Measurements from ENCODE around the gene ALG2. TPM values are rescaled to one million over a fixed set of nuclear protein-coding genes. Genes with fewer than 3 reads are reported as not detected.

The ALG2 gene
- total RNA-seq, 1 donor from 2014 or later: 54.4 TPM

DNA sequence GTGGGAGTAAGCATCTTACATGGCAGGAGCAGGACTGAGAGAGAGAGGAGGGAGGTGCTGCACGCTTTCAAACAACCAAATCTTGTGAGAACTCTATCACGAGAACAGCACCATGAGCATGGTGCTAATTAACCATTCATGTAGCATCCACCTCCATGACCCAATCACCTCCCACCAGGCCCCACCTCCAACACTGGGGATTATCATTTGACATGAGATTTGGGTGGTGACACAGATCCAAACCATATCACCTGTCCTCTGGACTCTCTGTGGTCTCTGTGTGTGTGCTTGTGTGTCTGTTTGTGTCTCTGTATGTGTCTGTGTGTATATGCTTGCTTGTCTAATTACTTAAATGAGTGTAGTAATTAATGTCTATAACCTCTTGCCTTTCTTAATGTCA is 31.4 kb upstream of the ALG2 start:
- Mint-ChIP-seq H3K36me3 (ENCODE audit: low read depth) (no peaks in the 10 kb centered on the region), H3K4me3 (peak overlapping the region; percentile 59), H3K27ac (peak overlapping the region; percentile 94), H3K27me3 (no peaks in the 10 kb centered on the region), H3K4me1 (peaks cover 44% of the 10 kb centered on the region), H3K9me3 (no peaks in the 10 kb centered on the region)
- ChIA-PET CTCF (interaction anchor here (1.3 to 3.9 kb wide), 3 partner anchors 13 to 21 kb away, joined by 3 to 32 read pairs (median 6); no protein-coding TSS in a partner anchor), POLR2A (interaction anchor here (1.1 to 3.2 kb wide), 14 partner anchors 9 to 568 kb away, joined by 3 to 42 read pairs (median 12); partner anchors contain the start of genes ALG2, NR4A3 and SEC61B)
- peak; percentile 6 for ATAC-seq (ENCODE audit: low read depth)
- intact Hi-C loops (cut with micrococcal nuclease): loop anchor here (1.0 to 5.0 kb wide), 5 partner anchors 8 to 409 kb away; partner anchors contain the start of gene SEC61B
- no peak for TF ChIP-seq CTCF (IDR thresholded peaks at IDR 0.05)
- DNase-seq: no peak

DNA sequence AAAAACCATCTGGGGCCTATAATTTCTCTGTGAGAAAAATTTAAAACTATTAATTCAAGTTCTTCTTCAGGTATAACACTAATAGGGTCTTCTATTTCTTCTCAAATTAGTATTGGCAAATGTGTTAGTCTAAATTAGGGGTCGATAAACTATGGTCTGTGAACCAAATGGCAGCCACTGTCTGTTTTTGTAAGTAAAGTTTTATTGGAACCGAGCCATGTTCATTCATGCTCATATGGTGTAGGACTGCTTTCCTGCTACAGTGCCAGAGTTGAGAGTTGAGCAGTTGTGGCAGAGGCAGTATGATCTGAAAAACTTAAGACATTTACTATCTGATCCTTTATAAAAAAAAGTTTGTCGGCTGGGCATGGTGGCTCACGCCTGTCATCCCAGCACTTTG is 29.4 kb upstream of the ALG2 start:
- Mint-ChIP-seq H3K4me1 (peaks cover 47% of the 10 kb centered on the region), H3K4me3 (no peak overlapping the region), H3K27me3 (no peaks in the 10 kb centered on the region), H3K27ac (no peak overlapping the region), H3K9me3 (no peaks in the 10 kb centered on the region), H3K36me3 (ENCODE audit: low read depth) (peaks cover 2% of the 10 kb centered on the region)
- TF ChIP-seq CTCF (IDR thresholded peaks at IDR 0.05): no peak
- intact Hi-C loops (cut with micrococcal nuclease): loop anchor here (5.0 kb wide), 1 partner anchor 411 kb away; no protein-coding TSS in a partner anchor
- ChIA-PET CTCF (no interaction called here), POLR2A (no interaction called here)
- DNase-seq (no peak), ATAC-seq (ENCODE audit: low read depth) (no peak)

DNA sequence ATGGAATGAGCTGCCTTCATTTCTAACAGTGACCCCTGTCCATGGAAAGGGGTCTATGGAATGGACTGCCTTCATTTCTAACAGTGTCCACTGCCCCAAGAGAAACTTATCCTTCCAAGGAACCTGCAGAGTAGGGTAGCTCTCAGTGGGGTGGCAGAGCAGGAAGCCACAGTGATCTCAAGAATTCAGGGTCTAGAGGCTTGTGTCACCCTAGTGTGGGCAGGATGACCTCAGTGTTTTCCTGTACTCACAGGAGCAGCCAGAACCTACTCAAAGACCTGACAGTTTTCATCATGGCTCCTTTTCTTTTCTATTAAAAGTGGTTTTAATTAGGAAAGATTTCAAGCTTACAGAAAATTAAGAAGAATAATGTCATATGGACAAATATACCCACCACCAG is 27.9 kb upstream of the ALG2 start:
- CTCF ChIA-PET: no interaction called here
- Mint-ChIP-seq H3K4me1 (peaks cover 50% of the 10 kb centered on the region), H3K36me3 (ENCODE audit: low read depth) (peaks cover 2% of the 10 kb centered on the region), H3K27me3 (no peaks in the 10 kb centered on the region), H3K4me3 (no peak overlapping the region), H3K27ac (no peak overlapping the region), H3K9me3 (no peaks in the 10 kb centered on the region)
- ATAC-seq (ENCODE audit: low read depth): no peak
- no peak for DNase-seq
- intact Hi-C loops (cut with micrococcal nuclease): loop anchor here (5.0 kb wide), 1 partner anchor 413 kb away; no protein-coding TSS in a partner anchor
- POLR2A ChIA-PET: interaction anchor here (0.7 kb wide), 1 partner anchor 18 kb away, joined by 5 read pairs; no protein-coding TSS in a partner anchor
- TF ChIP-seq CTCF (IDR thresholded peaks at IDR 0.05): no peak

DNA sequence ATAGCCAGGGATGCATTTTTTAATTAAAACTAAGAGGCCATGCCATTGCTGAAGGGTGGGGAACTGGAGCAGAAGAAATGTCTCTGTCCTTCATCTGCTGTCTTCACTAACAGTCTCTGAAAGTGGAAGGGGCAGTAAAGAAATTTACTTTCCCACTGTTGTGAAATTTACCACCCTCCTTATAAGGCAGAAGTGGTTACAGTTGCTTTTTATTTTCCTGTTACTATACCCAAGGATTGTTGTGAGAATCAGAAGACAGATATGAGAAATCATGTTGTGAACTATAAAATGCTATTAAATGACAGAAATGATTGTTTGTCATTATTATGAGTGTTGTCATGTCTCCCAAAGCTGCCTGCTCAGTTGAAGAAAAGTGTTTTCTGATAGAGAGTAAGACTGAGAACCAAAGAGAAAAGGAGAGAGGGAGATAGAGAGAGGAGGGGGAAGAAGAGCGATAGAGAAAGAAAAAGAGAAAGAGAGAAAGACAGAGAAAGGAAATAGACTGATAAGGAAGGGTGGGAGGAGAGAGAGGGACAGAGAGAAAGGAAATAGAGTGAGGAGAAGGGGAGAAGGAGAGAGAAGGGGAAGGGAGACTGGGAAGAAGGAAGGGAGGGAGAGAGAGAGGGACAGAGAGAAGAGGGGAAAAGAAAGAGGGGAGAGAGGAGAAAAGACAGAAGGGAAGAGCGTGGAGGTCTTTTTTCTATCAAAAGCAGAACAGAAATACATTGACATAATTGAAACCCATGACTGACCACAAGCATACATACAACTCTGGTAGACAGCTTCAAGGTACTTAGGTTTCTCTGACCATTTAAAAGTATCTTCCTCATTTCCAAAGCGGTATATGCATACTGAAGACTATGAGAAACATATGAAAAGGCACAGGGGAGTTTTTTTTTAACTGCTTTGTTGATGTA is 22.9 kb upstream of the ALG2 start:
- Mint-ChIP-seq H3K27ac (peak overlapping the region; percentile 95), H3K4me1 (peaks cover 51% of the 10 kb centered on the region), H3K36me3 (ENCODE audit: low read depth) (peaks cover 6% of the 10 kb centered on the region), H3K4me3 (peak overlapping the region; percentile 55), H3K27me3 (no peaks in the 10 kb centered on the region), H3K9me3 (no peaks in the 10 kb centered on the region)
- POLR2A ChIA-PET: interaction anchor here (0.6 to 3.9 kb wide), 15 partner anchors 9 to 737 kb away, joined by 3 to 22 read pairs (median 4); partner anchors contain the start of genes ALG2, NR4A3 and SEC61B
- peak; percentile 92 for ATAC-seq (ENCODE audit: low read depth)
- TF ChIP-seq CTCF (IDR thresholded peaks at IDR 0.05): no peak
- intact Hi-C loops (cut with micrococcal nuclease): loop anchor here (1.0 kb wide), 2 partner anchors 8 to 9 kb away; no protein-coding TSS in a partner anchor
- CTCF ChIA-PET: interaction anchor here (1.7 to 2.5 kb wide), 3 partner anchors 10 to 60 kb away, joined by 6 to 13 read pairs (median 12); no protein-coding TSS in a partner anchor
- no peak for DNase-seq

GRCh38 chr9:99241106-99241505 is 19.4 kb upstream of the ALG2 start:
- ATAC-seq (ENCODE audit: low read depth) (no peak), DNase-seq (no peak)
- Mint-ChIP-seq H3K27ac (no peak overlapping the region), H3K4me3 (no peak overlapping the region), H3K4me1 (peaks cover 69% of the 10 kb centered on the region), H3K27me3 (no peaks in the 10 kb centered on the region), H3K9me3 (no peaks in the 10 kb centered on the region), H3K36me3 (ENCODE audit: low read depth) (peaks cover 13% of the 10 kb centered on the region)
- CTCF ChIA-PET: interaction anchor here (1.0 to 2.7 kb wide), 2 partner anchors 9 to 57 kb away, joined by 3 to 19 read pairs; no protein-coding TSS in a partner anchor
- POLR2A ChIA-PET: interaction anchor here (0.7 to 2.5 kb wide), 6 partner anchors 9 to 60 kb away, joined by 3 to 11 read pairs (median 3); no protein-coding TSS in a partner anchor
- TF ChIP-seq CTCF (IDR thresholded peaks at IDR 0.05): no peak
- intact Hi-C loops (cut with micrococcal nuclease): no loop called here
